Kidney epithelial cell (primary cell): ENCODE results near the gene RAB10. TPM values are rescaled to one million over a fixed set of nuclear protein-coding genes. Genes with fewer than 3 reads are reported as not detected.

Experiments used
- DNase-seq: peaks from one replicate; pipeline ENCODE4 v3.0.0-alpha.2; 2010; ENCODE audit warnings: low read depth
- H3K27me3 ChIP-seq: 2 replicates; pipeline ENCODE4 v1.6.0; 2011; ENCODE audit warnings: low read length; ENCODE audit not compliant: control insufficient read depth, insufficient read depth
- H3K36me3 ChIP-seq: 2 replicates; pipeline ENCODE4 v1.5.1; 2011; ENCODE audit warnings: low read length; ENCODE audit not compliant: control insufficient read depth, insufficient read depth
- H3K4me3 ChIP-seq: 2 replicates; pipeline ENCODE4 v1.5.1; 2011; ENCODE audit warnings: low read depth, mild to moderate bottlenecking, control low read depth, low read length
- total RNA-seq: library from RNA; depleted of rRNA; stranded (reverse); fragments of >200 nt; gene quantifications from 2 replicates; pipeline ENCODE4 v1.2.3, GENCODE V29; 2015
- TF ChIP-seq, protein P1 (sequence below): IDR thresholded peaks from 2 replicates; pipeline ENCODE4 v1.5.1; 2011; ENCODE audit warnings: mild to moderate bottlenecking, moderate library complexity, low read length, control low read depth, inconsistent platforms; ENCODE audit not compliant: insufficient read depth, poor library complexity, severe bottlenecking

RAB10 gene
- total RNA-seq, 1 donor from 2014 or later = 201 TPM

DNA sequence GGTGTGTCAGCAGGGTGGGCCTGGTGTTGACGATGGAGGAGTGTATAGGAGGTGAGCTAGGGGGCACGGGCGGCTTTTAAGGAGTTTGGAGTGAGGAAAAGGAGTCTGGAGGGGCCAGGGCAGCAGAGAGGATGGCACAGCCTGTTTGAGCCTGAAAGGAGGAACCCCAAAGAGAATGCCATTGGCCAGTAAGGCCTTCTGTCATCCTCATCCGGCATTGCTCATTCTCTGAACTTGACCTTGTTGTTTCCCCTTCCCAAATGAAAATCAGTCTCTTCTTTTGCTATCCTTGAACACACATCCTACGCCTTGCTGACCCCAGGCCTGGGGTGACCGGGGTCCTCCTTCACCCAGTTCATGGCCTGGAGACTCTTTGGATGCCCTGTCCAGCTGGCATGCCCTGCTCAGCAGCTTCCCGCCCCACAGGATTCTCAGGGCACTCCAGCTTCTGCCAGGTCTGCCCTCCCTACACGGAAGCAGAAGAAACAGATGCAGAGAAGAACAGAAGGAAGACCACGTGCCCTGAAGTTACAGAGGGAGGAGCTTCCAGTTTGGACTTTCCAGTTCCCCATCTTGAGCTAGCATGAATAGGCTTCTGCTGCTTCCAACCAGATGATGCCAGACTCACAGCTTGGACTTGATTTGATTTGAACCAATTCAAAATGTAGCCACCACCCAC lies 31.1 kb upstream of the RAB10 start:
- Histone ChIP-seq H3K36me3 (no peaks in the 10 kb centered on the region), H3K4me3 (no peak overlapping the region), H3K27me3 (no peaks in the 10 kb centered on the region)
- TF ChIP-seq, protein P1, sequence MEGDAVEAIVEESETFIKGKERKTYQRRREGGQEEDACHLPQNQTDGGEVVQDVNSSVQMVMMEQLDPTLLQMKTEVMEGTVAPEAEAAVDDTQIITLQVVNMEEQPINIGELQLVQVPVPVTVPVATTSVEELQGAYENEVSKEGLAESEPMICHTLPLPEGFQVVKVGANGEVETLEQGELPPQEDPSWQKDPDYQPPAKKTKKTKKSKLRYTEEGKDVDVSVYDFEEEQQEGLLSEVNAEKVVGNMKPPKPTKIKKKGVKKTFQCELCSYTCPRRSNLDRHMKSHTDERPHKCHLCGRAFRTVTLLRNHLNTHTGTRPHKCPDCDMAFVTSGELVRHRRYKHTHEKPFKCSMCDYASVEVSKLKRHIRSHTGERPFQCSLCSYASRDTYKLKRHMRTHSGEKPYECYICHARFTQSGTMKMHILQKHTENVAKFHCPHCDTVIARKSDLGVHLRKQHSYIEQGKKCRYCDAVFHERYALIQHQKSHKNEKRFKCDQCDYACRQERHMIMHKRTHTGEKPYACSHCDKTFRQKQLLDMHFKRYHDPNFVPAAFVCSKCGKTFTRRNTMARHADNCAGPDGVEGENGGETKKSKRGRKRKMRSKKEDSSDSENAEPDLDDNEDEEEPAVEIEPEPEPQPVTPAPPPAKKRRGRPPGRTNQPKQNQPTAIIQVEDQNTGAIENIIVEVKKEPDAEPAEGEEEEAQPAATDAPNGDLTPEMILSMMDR = no peak
- no peak for DNase-seq

DNA sequence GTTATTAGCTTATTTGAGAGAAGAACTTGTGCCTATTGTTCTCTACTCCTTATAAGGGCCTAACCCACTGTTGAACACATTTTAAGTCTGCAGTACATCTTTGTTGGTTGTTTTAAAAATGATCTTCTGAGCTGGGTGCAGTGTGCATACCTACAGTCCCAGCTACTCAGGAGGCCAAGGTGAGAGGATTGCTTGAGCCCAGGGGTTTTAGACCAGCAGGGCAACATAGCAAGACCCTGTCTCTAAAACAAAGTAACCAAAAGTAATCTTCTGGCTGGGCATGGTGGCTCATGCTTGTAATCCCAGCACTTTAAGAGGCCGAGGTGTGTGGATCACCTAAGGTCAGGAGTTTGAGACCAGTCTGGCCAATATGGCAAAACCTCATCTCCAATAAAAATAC lies 25.8 kb upstream of the RAB10 start:
- H3K4me3 ChIP-seq = no peak overlapping the region
- no peaks in the 10 kb centered on the region for H3K36me3 ChIP-seq
- TF ChIP-seq, protein P1 = no peak

DNA sequence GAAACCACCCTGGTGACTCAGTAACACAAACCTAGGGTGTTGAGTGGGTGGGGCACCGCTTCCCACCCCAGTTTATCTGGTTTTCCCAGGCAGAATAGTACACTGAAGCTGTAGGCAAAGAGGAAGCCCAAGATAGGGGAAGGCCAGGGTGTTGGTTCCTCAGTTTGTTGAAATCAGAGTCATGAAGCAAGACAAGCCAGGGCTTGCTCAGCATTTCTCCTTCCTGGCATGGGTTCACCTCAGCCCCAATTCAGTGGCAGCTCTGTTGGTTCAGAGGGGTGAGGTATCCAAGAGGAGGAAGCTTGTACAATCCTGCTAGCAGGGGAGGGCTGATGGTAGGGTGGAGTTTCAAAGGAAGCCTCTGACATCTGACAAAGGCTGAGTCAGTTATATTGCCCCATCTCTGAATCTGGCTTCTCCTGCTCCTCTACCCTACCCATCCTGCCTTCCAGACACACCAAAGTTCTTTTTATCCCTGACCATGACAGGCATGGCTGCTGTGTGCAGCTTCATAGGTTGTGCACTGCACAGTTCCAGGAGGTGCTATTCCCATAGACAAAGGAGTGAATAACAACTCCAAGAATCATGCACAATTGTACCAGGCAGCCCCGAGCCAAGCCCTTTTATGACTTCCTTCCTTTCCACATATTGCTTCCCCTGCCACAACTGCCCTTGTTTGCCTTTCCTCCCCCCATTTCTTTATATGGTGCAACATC lies 24.9 kb upstream of the RAB10 start:
- Histone ChIP-seq H3K36me3 (no peaks in the 10 kb centered on the region), H3K4me3 (no peak overlapping the region), H3K27me3 (no peaks in the 10 kb centered on the region)
- no peak for DNase-seq
- TF ChIP-seq, protein P1 = no peak

More for the DNA sequence above, 25.8 kb upstream of the RAB10 start:
- no peak for DNase-seq
- H3K27me3 ChIP-seq = no peaks in the 10 kb centered on the region

DNA sequence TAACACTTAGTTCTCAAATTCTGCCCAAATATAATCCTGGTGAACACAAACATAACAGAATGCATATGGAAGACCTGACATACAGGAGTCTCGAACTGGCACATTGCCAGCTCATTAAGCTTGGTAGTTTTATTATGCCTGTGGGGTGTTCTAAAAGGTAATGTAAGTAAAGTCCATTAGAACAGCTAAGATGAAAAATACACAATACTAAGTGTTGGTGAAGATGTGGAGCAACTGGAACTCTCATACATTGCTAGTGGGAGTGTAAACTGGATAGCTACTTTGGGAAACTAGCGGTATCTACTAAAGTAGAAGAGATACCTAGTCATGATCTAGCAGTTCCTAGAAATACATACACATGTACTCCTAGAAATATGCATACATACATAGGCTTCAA lies 24.3 kb upstream of the RAB10 start:
- TF ChIP-seq, protein P1 = no peak
- H3K4me3 ChIP-seq = no peak overlapping the region
- no peak for DNase-seq
- no peaks in the 10 kb centered on the region for H3K36me3 ChIP-seq
- no peaks in the 10 kb centered on the region for H3K27me3 ChIP-seq

DNA sequence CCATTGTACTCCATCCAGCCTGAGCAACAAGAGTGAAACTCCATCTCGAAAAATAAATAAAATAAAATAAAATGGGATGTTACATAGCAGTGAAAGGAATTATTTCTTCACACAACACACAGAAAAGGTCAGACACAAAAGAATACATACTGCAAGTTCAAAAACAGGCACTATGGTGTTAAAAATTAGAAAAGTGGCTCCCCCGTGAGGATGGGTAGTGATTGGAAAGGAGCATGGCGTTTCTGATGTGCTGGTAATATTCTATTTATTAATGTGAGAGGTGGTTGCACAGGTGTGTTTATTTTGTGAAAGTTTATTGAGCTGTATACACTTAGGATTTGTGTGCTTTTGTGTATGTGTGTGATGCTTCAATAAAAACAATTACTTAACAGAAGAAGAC lies 22.9 kb upstream of the RAB10 start:
- Histone ChIP-seq H3K27me3 (no peaks in the 10 kb centered on the region), H3K36me3 (no peaks in the 10 kb centered on the region), H3K4me3 (no peak overlapping the region)
- no peak for DNase-seq
- TF ChIP-seq, protein P1 = no peak

DNA sequence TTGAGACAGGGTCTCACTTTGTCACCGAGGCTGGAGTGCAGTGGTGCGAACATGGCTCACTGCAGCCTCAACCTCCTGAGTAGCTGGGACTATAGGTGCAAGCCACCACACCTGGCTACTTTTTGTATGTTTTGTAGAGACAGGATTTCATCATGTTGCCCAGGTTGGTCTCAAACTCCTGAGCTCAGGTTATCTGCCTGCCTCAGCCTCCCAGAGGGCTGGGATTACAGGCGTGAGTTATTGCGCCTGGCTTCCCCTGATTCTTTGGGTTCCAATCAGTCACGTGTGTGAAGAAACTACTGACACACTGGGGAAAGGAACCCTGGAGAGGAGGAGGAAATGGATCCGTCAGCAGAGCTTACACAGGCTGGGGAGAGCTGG lies 22.3 kb upstream of the RAB10 start:
- TF ChIP-seq, protein P1 = no peak

More for the DNA sequence above, 22.3 kb upstream of the RAB10 start:
- DNase-seq = no peak
- Histone ChIP-seq H3K36me3 (no peaks in the 10 kb centered on the region), H3K4me3 (no peak overlapping the region), H3K27me3 (no peaks in the 10 kb centered on the region)
